ENCODE data around the gene ST7.

Gene ST7

DNA sequence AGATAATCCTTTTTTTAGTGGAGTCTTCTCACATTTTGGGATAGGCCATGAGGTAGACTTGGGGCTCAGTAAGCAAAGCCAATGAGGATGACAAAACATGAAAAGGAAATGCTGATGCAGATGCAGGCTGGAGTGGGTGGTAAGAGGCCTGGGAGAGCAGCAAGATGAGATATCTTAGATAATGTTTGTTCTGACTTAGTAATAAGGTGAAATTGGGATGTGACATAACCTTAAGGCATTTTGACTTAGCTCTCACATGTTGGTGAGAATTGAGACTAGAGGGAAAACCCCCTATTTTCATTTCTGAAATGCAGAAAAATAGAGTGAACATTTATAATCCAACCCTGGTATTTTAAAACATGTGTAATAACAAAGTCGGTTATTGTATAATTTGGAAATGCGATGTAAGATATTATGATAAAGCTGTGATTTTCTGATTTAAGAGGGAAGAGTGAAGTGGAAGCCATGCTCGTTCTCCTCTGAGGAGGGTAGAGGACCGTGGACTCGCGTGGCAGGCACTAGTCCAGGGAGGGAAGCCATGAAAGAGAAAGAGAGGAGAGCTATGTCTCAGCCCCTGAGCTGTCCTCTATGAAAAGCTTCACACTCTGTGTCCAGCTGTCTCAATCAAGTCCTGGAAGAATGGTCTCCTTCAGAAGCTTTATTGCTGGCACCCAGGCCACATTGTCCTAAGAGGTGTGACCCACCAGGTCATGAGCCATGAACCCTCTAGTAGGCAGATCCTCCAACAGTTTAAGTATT, 57.3 kb downstream of the ST7 start:
- no peak for TF ChIP-seq JUND (IDR thresholded peaks at IDR 0.05; ENCODE audit: low read depth)
- no peak for DNase-seq (ENCODE audit: low read depth in 1 of 2, low spot score in 1 of 2)
- in situ Hi-C loops (cut with HindIII; ENCODE audit: low pct_unique_long_range_greater_than_20kb, low sequenced_read_pairs), result no loop called here

DNA sequence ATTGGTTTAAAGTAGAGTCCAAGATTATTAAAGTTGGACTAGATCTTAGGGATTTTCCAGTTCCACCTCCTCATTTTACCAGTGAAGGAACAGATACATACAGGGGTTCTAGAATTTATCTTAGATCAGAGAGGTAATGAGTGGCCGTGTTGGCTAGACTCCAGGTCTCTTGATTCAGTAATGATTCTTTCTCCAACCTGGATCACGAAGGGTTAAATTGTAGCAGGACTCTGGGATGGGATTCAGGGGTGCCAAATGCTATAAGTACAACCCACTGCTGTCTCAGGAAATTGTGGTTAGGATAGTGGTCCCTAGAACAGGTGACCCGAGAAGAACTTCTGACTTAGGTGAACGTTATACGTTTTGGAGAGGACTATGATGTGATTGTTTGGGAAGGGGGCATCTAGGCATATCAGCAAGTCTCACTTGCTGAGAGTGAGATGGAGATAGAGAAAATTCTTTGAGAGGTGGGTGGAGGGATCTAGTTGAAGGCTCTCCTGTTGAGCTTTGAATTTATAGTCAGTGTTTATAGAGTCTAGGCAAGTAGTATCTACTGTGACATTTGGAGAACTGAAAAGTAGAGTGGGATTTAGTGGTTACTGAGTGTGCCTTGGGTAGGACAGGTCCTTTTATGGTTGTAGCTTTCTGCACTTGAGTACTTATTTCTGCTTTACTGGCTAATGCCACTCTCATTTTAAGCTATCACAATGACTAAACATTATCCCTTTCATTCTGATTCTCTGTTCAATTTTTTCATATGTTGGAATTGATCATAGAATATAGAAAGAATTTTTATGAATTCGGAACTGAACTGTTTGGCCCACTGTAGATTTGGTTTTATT, 58.3 kb downstream of the ST7 start:
- in situ Hi-C loops (cut with HindIII; ENCODE audit: low pct_unique_long_range_greater_than_20kb, low sequenced_read_pairs), result no loop called here
- DNase-seq (ENCODE audit: low read depth in 1 of 2, low spot score in 1 of 2), result no peak
- no peak for TF ChIP-seq JUND (IDR thresholded peaks at IDR 0.05; ENCODE audit: low read depth)

- no peak for TF ChIP-seq JUND (IDR thresholded peaks at IDR 0.05; ENCODE audit: low read depth)
- in situ Hi-C loops (cut with HindIII; ENCODE audit: low pct_unique_long_range_greater_than_20kb, low sequenced_read_pairs), result no loop called here
- DNase-seq (ENCODE audit: low read depth in 1 of 2, low spot score in 1 of 2), result no peak
Measured at GRCh38 chr7:117012284-117012683, 59.0 kb downstream of the ST7 start.

- DNase-seq (ENCODE audit: low read depth in 1 of 2, low spot score in 1 of 2), result peak in 1 of 2 experiments; percentile 22
- in situ Hi-C loops (cut with HindIII; ENCODE audit: low pct_unique_long_range_greater_than_20kb, low sequenced_read_pairs), result no loop called here
- TF ChIP-seq JUND (IDR thresholded peaks at IDR 0.05; ENCODE audit: low read depth), result no peak
Measured at GRCh38 chr7:117012696-117013095, 59.4 kb downstream of the ST7 start.

DNA sequence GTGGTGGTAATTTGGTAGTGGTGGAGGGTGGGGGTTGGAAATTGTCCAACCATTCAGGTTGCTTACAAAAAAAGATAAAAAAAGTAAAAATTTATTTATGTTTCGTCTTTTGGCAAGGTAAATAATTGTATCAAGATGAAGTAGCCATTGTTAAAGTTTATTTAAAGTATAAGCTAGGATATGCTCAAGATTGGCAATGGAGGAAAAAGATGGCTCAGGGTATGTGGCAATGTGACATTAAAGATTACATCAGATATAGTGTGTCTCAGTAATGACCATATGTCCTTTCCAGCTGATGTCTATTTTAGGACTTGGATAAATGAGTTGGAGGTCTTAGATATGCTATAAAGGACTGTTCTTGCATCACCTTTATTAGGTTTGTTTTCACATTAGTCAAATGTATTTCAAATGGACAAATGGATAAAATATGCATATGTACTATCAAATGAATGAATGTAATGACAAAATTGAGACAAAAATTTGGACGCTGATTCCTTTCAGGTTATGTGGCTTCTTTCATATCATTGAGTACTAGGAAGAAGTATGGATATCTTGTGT, 60.9 kb downstream of the ST7 start:
- no peak for DNase-seq (ENCODE audit: low read depth in 1 of 2, low spot score in 1 of 2)
- TF ChIP-seq JUND (IDR thresholded peaks at IDR 0.05; ENCODE audit: low read depth), result no peak
- in situ Hi-C loops (cut with HindIII; ENCODE audit: low pct_unique_long_range_greater_than_20kb, low sequenced_read_pairs), result no loop called here

GRCh38 chr7:117014673-117015133, 61.4 kb downstream of the ST7 start:
- in situ Hi-C loops (cut with HindIII; ENCODE audit: low pct_unique_long_range_greater_than_20kb, low sequenced_read_pairs), result no loop called here
- TF ChIP-seq JUND (IDR thresholded peaks at IDR 0.05; ENCODE audit: low read depth), result no peak
- no peak for DNase-seq (ENCODE audit: low read depth in 1 of 2, low spot score in 1 of 2)

DNA sequence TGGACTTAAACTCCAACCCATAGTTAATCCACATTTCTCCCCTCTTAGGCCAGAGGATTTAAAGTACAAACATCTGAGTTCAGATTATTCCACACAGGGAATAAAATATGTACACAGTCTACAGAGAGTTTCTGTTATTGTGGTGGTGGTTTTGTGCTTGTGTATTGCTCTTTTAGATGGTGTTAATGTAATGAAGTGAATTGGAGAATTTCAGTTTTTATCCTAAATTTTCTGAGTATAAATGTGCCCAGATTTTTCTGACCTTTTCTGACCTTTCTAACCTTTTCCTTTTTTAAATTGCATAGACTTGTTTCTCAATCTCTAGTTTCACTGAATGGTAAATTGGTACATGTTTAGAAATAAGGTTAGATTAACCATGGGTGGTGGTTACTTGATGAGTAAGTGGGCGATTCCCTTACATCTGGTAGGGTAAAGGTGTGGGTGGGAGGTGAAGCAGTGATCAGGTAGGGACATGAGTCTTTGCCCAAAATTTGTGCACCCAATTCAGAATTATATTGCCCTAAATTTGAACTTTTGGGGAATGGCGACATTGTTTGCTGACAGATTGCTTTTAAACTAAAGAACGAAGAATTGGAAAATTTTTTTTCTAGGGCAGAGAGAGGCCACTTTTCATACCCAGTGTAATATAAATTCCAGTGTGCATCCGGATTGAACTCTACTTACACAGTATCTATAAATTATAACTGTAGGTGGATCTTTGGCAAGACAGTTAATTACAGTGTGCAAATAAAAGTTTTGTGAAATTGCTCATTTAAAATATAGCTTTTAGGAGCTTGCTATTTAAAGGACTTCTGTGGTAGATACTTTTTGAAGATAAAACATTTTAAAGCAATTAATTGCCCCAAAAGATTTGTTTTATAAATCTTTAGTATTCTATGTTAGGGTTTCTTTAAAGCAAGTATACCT, 62.2 kb downstream of the ST7 start:
- no peak for TF ChIP-seq JUND (IDR thresholded peaks at IDR 0.05; ENCODE audit: low read depth)
- DNase-seq (ENCODE audit: low read depth in 1 of 2, low spot score in 1 of 2), result no peak
- in situ Hi-C loops (cut with HindIII; ENCODE audit: low pct_unique_long_range_greater_than_20kb, low sequenced_read_pairs), result no loop called here

DNA sequence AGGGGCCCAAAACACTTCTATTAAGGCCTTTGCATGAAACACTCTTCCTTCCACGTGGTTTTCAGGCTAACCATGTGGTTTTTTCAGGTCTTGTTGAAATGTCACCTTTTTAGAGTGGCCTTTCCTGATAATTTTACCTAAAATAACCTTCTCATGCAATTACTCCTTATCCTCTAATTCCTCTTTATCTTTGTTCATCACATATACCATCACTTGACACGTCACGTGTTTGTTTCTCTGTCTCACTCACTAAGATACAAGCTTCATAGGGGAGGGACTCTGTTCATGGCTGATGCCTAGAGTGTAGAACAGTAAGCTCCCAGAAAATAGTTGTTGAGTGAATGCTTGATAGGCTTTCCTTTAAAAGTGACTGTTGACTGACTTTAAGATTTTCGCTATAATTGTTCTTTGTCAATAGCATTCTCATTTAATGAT, 63.7 kb downstream of the ST7 start:
- no peak for TF ChIP-seq JUND (IDR thresholded peaks at IDR 0.05; ENCODE audit: low read depth)
- DNase-seq (ENCODE audit: low read depth in 1 of 2, low spot score in 1 of 2), result no peak
- in situ Hi-C loops (cut with HindIII; ENCODE audit: low pct_unique_long_range_greater_than_20kb, low sequenced_read_pairs), result no loop called here

DNA sequence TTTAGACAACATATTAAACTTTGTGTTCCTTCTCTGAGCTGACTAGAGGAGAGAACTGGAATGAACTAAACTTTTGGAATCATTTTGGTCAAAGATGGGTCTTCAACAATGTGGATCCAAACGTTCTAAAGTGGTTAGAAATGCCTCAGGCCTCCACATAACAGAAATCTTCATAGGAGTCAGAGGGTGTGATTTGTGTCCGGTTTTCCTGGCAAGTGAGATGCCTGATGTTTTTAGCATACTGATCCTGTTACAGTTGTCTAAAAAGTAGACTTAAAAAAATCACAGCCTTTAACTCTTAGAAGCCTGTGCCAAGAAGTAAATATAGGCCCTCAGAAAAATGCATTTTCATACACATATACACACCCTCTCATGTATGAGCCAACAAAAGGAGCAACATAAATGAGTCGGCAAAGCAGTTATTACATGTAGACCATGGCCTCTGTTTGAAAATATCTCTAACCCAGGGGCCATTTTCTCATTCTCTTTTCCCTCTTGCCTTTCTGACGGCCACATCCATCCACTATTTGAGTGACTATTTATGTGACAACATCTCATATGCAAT, 64.5 kb downstream of the ST7 start:
- no peak for TF ChIP-seq JUND (IDR thresholded peaks at IDR 0.05; ENCODE audit: low read depth)
- DNase-seq (ENCODE audit: low read depth in 1 of 2, low spot score in 1 of 2), result no peak
- in situ Hi-C loops (cut with HindIII; ENCODE audit: low pct_unique_long_range_greater_than_20kb, low sequenced_read_pairs), result no loop called here

- in situ Hi-C loops (cut with HindIII; ENCODE audit: low pct_unique_long_range_greater_than_20kb, low sequenced_read_pairs), result no loop called here
- DNase-seq (ENCODE audit: low read depth in 1 of 2, low spot score in 1 of 2), result no peak
- TF ChIP-seq JUND (IDR thresholded peaks at IDR 0.05; ENCODE audit: low read depth), result no peak
Measured at GRCh38 chr7:117018713-117019112, 65.4 kb downstream of the ST7 start.

GRCh38 chr7:117019287-117019686, 66.0 kb downstream of the ST7 start:
- TF ChIP-seq JUND (IDR thresholded peaks at IDR 0.05; ENCODE audit: low read depth), result no peak
- no peak for DNase-seq (ENCODE audit: low read depth in 1 of 2, low spot score in 1 of 2)
- in situ Hi-C loops (cut with HindIII; ENCODE audit: low pct_unique_long_range_greater_than_20kb, low sequenced_read_pairs), result no loop called here

All from T47D (cell line).